ENCODE measurements around the gene ZNF584.

Gene ZNF584

DNA sequence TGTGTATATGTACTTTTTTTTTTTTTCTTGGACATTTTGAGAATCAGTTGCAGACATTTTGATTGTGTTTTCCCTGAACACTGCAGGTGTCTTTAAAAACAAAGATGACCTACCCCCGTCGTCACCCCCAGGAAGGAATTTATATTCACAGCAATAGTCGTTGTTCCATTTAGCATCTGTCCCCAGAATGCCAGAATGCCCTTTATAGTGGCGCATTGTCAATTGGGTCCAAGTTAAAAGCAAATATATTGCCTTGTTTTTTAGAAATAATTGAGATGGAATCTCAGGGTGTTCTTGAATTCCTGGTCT, 14.8 kb upstream of the ZNF584 start:
- Histone ChIP-seq H3K9me3 (ENCODE audit: control insufficient read depth, low read length) (no peaks in the 10 kb centered on the region), H3K27me3 (ENCODE audit: control insufficient read depth, insufficient read depth, low read length) (no peaks in the 10 kb centered on the region), H3K27ac (no peak overlapping the region), H3K79me2 (peaks cover 2% of the 10 kb centered on the region), H3K9ac (no peak overlapping the region), H3K4me2 (ENCODE audit: low read length) (no peak overlapping the region), H3K4me1 (peaks cover 4% of the 10 kb centered on the region), H3K36me3 (ENCODE audit: control insufficient read depth, insufficient read depth, low read length) (no peaks in the 10 kb centered on the region), H3K4me3 (ENCODE audit: low read depth, low read length) (no peak overlapping the region), H2AFZ (no peak overlapping the region)
- TF ChIP-seq, protein P1, sequence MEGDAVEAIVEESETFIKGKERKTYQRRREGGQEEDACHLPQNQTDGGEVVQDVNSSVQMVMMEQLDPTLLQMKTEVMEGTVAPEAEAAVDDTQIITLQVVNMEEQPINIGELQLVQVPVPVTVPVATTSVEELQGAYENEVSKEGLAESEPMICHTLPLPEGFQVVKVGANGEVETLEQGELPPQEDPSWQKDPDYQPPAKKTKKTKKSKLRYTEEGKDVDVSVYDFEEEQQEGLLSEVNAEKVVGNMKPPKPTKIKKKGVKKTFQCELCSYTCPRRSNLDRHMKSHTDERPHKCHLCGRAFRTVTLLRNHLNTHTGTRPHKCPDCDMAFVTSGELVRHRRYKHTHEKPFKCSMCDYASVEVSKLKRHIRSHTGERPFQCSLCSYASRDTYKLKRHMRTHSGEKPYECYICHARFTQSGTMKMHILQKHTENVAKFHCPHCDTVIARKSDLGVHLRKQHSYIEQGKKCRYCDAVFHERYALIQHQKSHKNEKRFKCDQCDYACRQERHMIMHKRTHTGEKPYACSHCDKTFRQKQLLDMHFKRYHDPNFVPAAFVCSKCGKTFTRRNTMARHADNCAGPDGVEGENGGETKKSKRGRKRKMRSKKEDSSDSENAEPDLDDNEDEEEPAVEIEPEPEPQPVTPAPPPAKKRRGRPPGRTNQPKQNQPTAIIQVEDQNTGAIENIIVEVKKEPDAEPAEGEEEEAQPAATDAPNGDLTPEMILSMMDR (IDR thresholded peaks at IDR 0.05) = no peak

- Histone ChIP-seq H3K4me1 (peaks cover 4% of the 10 kb centered on the region), H3K9me3 (ENCODE audit: control insufficient read depth, low read length) (no peaks in the 10 kb centered on the region), H3K27me3 (ENCODE audit: control insufficient read depth, insufficient read depth, low read length) (no peaks in the 10 kb centered on the region), H3K36me3 (ENCODE audit: control insufficient read depth, insufficient read depth, low read length) (no peaks in the 10 kb centered on the region), H3K4me2 (ENCODE audit: low read length) (no peak overlapping the region), H2AFZ (no peak overlapping the region), H3K4me3 (ENCODE audit: low read depth, low read length) (no peak overlapping the region), H3K9ac (no peak overlapping the region), H3K27ac (no peak overlapping the region), H3K79me2 (peaks cover 2% of the 10 kb centered on the region)
- TF ChIP-seq, protein P1 (IDR thresholded peaks at IDR 0.05) = no peak
Observed at GRCh38 chr19:58394821-58395219, 13.6 kb upstream of the ZNF584 start.

DNA sequence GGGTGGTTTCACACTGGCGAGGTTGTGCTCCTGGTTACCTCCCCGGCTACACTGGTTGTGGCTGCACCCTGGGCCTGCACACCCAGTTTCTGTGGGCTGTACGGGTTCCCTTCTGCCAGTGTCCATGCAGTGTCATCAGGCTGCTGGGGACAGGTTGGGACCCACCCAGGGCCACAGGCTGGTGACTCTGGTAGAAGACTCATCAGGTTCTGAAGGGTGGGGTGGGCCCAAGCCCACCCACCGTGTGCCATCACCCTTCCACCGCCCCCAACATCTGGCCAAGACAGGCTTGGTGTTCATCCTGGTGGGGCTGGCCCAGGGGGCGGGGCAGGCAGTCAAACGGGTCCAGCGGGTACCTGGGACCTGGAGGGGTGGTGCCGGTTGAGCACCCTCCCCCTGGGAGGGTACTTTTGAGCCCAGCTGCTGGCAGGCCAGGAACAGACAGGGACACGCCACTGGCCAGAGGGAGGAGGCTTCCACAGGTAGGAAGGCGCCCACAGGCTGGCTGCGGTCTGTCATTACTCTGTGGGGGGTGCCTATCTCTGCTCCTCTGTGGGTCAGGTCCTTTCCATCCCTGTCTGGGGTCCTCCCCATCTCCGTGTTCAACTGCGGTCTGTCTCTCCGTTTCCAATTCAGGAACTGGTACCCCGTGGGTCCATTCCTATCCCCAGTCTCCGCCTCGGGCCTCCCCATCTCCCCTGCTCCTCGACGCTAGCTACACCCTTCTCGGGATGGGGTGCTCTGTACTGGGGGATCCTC, 13.1 kb upstream of the ZNF584 start, which contains the start of gene RNF225:
RNF225 (plus strand) TSS at position 437 of the 759 bp plus-strand sequence. CDS start 434 bp downstream, outside the sequence.
- peaks cover 2% of the 10 kb centered on the region for H3K79me2 ChIP-seq
- peak within 1 kb of the TSS; percentile 73 for H2AFZ ChIP-seq
- no peaks in the 10 kb centered on the region for H3K36me3 ChIP-seq (ENCODE audit: control insufficient read depth, insufficient read depth, low read length)
- peak within 1 kb of the TSS; percentile 44 for H3K4me2 ChIP-seq (ENCODE audit: low read length)
- no peaks in the 10 kb centered on the region for H3K27me3 ChIP-seq (ENCODE audit: control insufficient read depth, insufficient read depth, low read length)
- no peak within 1 kb of the TSS for H3K27ac ChIP-seq
- TF ChIP-seq, protein P1 (IDR thresholded peaks at IDR 0.05) = no peak
- H3K4me1 ChIP-seq = peaks cover 4% of the 10 kb centered on the region
- H3K9ac ChIP-seq = no peak within 1 kb of the TSS
- peak within 1 kb of the TSS; percentile 31 for H3K4me3 ChIP-seq (ENCODE audit: low read depth, low read length)
- no peaks in the 10 kb centered on the region for H3K9me3 ChIP-seq (ENCODE audit: control insufficient read depth, low read length)

DNA sequence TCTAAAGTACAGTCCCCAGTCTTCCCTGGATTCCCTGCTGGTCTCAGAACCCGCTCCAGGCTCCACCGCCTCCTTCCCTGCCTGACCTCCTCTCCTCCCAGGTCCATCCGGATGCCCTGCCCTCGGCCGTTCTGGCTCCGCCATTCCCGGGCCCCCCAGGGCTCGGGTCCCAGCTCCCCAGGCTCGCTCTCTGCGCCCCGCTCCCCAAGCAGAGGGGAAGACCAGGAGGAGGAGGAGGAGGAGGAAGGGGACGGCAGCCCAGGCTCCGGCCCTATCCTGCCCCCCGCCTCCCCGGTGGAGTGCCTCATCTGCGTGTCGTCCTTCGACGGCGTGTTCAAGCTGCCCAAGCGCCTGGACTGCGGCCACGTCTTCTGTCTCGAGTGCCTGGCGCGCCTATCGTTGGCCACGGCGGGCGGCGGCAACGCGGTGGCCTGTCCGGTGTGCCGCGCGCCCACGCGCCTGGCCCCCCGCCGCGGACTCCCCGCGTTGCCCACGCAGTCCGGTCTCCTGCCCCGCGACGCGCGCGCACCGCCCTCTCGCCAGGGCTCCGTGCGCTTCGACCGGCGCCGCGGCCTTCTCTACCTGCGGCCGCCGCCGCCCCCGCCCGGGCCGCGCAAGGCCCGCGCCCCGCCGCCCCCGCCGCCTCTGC, 12.3 kb upstream of the ZNF584 start:
- TF ChIP-seq, protein P1 (IDR thresholded peaks at IDR 0.05) = no peak
- Histone ChIP-seq H3K4me2 (ENCODE audit: low read length) (peak overlapping the region; percentile 44), H3K4me1 (peaks cover 4% of the 10 kb centered on the region), H3K27me3 (ENCODE audit: control insufficient read depth, insufficient read depth, low read length) (no peaks in the 10 kb centered on the region), H3K9ac (no peak overlapping the region), H3K36me3 (ENCODE audit: control insufficient read depth, insufficient read depth, low read length) (no peaks in the 10 kb centered on the region), H3K79me2 (peaks cover 2% of the 10 kb centered on the region), H3K4me3 (ENCODE audit: low read depth, low read length) (peak overlapping the region; percentile 31), H3K9me3 (ENCODE audit: control insufficient read depth, low read length) (no peaks in the 10 kb centered on the region), H3K27ac (no peak overlapping the region), H2AFZ (peak overlapping the region; percentile 73)
